Measurements from ENCODE around the gene DLX5. TPM values are rescaled to one million over a fixed set of nuclear protein-coding genes. Genes with fewer than 3 reads are reported as not detected.

DLX5 gene
- total RNA-seq, 1 experiment from 2014 or later, result not detected

DNA sequence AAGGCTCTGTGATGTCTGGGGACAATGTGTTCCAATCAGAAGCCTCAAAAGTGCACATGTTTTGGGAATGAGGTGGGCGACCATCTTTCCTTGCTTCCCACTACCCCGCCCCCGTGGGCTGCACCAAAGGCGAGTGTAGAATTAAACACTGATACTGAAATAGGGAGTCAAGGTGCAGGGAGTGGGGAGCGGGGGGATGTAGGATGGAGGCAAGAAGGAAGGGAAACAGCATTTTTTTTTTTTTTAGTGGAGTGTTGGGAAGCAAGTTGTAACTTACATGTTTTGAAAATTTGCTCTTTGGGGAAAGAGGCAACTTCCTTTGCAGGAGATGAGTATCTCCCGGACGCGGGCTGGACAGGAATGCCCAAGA is 484 bp upstream of the DLX5 start (continued):
- TF ChIP-seq, protein P1, sequence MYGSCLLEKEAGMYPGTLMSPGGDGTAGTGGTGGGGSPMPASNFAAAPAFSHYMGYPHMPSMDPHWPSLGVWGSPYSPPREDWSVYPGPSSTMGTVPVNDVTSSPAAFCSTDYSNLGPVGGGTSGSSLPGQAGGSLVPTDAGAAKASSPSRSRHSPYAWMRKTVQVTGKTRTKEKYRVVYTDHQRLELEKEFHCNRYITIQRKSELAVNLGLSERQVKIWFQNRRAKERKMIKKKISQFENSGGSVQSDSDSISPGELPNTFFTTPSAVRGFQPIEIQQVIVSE (CRISPR knock-in tag; IDR thresholded peaks at IDR 0.05; ENCODE audit: borderline replicate concordance), result no peak
- TF ChIP-seq RELA (CRISPR knock-in tag; IDR thresholded peaks at IDR 0.05; ENCODE audit: borderline replicate concordance), result no peak
- no peak for TF ChIP-seq OVOL2 (CRISPR knock-in tag; IDR thresholded peaks at IDR 0.05; ENCODE audit: borderline replicate concordance)

DNA sequence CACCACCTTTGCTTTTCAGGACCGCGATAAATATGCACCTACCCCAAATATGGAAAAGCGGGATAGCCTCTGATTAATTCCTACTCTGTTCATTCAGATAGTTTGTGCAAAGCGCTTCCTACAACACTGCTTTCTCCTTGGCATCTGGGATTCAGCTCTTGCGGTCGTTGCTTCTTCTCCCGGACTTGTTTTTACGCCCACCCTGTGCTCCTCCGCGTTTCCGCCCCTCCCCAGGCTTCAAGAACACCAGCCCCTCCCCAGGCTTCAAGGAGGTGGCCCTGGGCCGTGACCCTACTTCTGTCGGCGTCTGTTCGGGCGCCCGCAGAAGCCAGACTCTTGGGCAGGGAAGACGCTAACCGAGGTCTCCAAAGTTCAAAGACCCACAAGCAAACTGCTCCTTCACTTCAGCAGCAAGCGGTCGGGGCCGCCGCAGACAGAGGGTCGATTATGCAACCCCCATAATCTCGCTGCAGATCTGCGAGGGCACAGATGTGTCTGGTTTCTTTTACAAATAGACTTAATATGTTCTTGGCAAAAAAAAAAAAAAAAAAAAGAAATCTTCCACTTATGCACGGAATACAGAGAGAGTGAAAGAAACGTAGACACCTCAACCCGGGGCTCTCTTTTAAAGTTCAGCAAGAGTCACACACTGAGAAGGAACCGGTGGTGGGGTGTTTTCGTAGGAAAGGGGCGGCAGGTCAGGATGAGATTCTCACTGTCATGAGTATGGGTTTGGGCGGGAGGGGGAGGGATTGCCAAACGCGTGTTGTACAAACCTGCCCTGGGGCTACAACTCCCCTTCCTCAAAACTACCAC is 1.9 kb downstream of the DLX5 start:
- DNase-seq (ENCODE audit: low spot score) (no peak), ATAC-seq (no peak)
- TF ChIP-seq, protein P2, sequence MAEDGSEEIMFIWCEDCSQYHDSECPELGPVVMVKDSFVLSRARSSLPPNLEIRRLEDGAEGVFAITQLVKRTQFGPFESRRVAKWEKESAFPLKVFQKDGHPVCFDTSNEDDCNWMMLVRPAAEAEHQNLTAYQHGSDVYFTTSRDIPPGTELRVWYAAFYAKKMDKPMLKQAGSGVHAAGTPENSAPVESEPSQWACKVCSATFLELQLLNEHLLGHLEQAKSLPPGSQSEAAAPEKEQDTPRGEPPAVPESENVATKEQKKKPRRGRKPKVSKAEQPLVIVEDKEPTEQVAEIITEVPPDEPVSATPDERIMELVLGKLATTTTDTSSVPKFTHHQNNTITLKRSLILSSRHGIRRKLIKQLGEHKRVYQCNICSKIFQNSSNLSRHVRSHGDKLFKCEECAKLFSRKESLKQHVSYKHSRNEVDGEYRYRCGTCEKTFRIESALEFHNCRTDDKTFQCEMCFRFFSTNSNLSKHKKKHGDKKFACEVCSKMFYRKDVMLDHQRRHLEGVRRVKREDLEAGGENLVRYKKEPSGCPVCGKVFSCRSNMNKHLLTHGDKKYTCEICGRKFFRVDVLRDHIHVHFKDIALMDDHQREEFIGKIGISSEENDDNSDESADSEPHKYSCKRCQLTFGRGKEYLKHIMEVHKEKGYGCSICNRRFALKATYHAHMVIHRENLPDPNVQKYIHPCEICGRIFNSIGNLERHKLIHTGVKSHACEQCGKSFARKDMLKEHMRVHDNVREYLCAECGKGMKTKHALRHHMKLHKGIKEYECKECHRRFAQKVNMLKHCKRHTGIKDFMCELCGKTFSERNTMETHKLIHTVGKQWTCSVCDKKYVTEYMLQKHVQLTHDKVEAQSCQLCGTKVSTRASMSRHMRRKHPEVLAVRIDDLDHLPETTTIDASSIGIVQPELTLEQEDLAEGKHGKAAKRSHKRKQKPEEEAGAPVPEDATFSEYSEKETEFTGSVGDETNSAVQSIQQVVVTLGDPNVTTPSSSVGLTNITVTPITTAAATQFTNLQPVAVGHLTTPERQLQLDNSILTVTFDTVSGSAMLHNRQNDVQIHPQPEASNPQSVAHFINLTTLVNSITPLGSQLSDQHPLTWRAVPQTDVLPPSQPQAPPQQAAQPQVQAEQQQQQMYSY (CRISPR knock-in tag; IDR thresholded peaks at IDR 0.05), result no peak
- TF ChIP-seq, protein P3, sequence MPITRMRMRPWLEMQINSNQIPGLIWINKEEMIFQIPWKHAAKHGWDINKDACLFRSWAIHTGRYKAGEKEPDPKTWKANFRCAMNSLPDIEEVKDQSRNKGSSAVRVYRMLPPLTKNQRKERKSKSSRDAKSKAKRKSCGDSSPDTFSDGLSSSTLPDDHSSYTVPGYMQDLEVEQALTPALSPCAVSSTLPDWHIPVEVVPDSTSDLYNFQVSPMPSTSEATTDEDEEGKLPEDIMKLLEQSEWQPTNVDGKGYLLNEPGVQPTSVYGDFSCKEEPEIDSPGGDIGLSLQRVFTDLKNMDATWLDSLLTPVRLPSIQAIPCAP (CRISPR knock-in tag; IDR thresholded peaks at IDR 0.05), result no peak
- no peak for TF ChIP-seq KAT7 (CRISPR knock-in tag; IDR thresholded peaks at IDR 0.05; ENCODE audit: borderline replicate concordance)
- TF ChIP-seq TEAD4 (CRISPR knock-in tag; IDR thresholded peaks at IDR 0.05), result no peak
- TF ChIP-seq, protein P4, sequence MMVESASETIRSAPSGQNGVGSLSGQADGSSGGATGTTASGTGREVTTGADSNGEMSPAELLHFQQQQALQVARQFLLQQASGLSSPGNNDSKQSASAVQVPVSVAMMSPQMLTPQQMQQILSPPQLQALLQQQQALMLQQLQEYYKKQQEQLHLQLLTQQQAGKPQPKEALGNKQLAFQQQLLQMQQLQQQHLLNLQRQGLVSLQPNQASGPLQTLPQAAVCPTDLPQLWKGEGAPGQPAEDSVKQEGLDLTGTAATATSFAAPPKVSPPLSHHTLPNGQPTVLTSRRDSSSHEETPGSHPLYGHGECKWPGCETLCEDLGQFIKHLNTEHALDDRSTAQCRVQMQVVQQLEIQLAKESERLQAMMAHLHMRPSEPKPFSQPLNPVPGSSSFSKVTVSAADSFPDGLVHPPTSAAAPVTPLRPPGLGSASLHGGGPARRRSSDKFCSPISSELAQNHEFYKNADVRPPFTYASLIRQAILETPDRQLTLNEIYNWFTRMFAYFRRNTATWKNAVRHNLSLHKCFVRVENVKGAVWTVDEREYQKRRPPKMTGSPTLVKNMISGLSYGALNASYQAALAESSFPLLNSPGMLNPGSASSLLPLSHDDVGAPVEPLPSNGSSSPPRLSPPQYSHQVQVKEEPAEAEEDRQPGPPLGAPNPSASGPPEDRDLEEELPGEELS (CRISPR knock-in tag; IDR thresholded peaks at IDR 0.05), result no peak
- TF ChIP-seq FOXJ3 (CRISPR knock-in tag; IDR thresholded peaks at IDR 0.05; ENCODE audit: borderline replicate concordance), result no peak
- no peak for TF ChIP-seq CBFB (CRISPR knock-in tag; IDR thresholded peaks at IDR 0.05; ENCODE audit: low read depth)
- no peak for TF ChIP-seq ESRRA (CRISPR knock-in tag; IDR thresholded peaks at IDR 0.05; ENCODE audit: borderline replicate concordance)
- TF ChIP-seq, protein P5, sequence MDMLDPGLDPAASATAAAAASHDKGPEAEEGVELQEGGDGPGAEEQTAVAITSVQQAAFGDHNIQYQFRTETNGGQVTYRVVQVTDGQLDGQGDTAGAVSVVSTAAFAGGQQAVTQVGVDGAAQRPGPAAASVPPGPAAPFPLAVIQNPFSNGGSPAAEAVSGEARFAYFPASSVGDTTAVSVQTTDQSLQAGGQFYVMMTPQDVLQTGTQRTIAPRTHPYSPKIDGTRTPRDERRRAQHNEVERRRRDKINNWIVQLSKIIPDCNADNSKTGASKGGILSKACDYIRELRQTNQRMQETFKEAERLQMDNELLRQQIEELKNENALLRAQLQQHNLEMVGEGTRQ (CRISPR knock-in tag; IDR thresholded peaks at IDR 0.05), result no peak
- no peak for TF ChIP-seq JUN (CRISPR knock-in tag; IDR thresholded peaks at IDR 0.05)
- TF ChIP-seq JAZF1 (CRISPR knock-in tag; IDR thresholded peaks at IDR 0.05), result no peak
- peaks cover 87% of the 10 kb centered on the region for H3K4me1 Mint-ChIP-seq
- H3K27me3 Mint-ChIP-seq (ENCODE audit: low read depth), result peaks cover 100% of the 10 kb centered on the region
- POLR2A ChIA-PET, result interaction anchor here (0.6 to 2.4 kb wide), 3 partner anchors 16 to 1347 kb away, joined by 3 to 19 read pairs (median 5); partner anchors contain the start of gene DLX6
- peak overlapping the region; percentile 63 for H3K4me3 Mint-ChIP-seq
- no peaks in the 10 kb centered on the region for H3K36me3 Mint-ChIP-seq
- H3K9me3 Mint-ChIP-seq, result no peaks in the 10 kb centered on the region
- CTCF ChIA-PET, result interaction anchor here (0.5 to 2.4 kb wide), 2 partner anchors 16 to 64 kb away, joined by 3 to 20 read pairs; partner anchors contain the start of gene DLX6
- H3K27ac Mint-ChIP-seq, result no peak overlapping the region
